ENCODE results near the gene MAP1B.

Gene MAP1B

DNA sequence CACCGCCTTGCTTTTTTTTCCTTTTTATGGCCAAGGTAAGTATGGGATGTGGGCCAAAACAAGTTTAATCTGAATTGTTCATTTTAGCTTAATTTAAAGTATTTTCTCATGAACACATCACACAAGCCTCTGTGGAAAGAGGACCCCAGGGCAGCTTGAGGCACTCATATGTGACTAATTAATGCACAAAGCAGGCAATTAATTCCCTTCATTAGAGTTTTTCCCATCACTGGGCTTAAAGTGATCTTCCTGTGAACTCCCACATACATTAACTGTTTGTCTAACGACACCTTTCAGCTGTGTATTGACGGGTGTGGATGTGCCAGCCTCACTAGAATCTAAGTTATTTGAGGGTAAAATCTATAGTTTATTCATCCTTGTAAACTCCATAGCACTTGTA lies 109.5 kb downstream of the MAP1B start:
- DNase-seq (ENCODE audit: low read depth in 1 of 2, low spot score in 1 of 2): no peak
- in situ Hi-C loops (cut with HindIII; ENCODE audit: low pct_unique_long_range_greater_than_20kb, low sequenced_read_pairs): no loop called here
- no peak for TF ChIP-seq JUND (IDR thresholded peaks at IDR 0.05; ENCODE audit: low read depth)

DNA sequence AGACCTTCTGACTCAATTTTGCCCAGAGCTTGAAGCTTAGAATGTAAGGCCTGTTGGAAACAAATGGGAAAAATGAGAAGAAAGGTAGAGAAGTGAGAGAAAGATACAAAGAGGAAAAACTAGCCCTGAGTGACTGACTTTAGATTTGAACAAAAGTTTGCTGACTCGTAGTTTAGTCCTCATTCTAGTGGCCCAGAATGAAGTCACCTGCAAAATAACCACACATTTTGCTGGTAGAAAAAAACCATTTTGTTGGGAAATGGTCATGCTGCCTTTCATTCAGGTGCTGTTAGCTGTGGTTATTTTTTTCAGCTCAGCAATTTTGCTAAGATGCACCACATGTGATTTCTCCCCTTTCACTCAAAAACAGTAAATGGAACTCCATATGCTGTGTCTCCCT lies 113.8 kb downstream of the MAP1B start:
- DNase-seq (ENCODE audit: low read depth in 1 of 2, low spot score in 1 of 2): no peak
- no peak for TF ChIP-seq JUND (IDR thresholded peaks at IDR 0.05; ENCODE audit: low read depth)
- in situ Hi-C loops (cut with HindIII; ENCODE audit: low pct_unique_long_range_greater_than_20kb, low sequenced_read_pairs): no loop called here

DNA sequence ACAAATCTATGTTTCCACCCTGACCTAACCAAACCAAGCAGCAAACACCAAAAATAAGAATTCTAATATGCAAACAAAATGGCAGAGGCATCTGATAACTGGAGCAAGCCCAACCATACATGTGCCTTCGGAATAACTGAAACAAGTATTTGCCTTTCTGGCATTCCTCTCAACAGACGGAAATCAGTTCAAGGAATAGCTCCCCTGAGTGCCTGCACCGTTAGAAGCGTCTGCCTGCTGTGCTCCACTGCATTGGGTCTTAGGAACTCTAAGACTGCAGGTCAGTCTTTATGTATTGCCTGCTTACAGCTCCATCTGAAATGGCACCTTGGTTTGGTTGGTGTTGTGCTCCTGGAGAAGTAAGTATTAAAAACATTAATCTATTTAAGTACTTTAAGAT lies 114.3 kb downstream of the MAP1B start:
- no peak for DNase-seq (ENCODE audit: low read depth in 1 of 2, low spot score in 1 of 2)
- TF ChIP-seq JUND (IDR thresholded peaks at IDR 0.05; ENCODE audit: low read depth): no peak
- in situ Hi-C loops (cut with HindIII; ENCODE audit: low pct_unique_long_range_greater_than_20kb, low sequenced_read_pairs): no loop called here

DNA sequence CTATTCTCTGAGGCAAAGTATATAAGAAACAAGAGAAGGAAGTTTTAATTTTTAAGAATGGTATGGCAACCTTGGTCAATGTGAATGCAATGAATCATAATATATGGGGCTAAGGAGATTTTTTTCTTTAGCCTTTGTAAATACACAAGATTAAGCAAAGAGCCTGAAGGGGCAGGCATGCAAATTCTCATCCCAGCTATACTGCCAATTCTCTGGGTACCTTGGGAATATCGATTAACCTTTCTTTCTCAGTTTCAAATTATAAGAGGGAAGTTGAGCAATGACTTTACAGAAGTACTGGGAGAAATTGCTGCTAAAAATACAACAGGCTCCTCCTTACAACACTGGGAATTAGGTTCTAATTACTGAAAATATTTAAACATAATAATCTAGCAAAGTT lies 115.2 kb downstream of the MAP1B start:
- no peak for DNase-seq (ENCODE audit: low read depth in 1 of 2, low spot score in 1 of 2)
- no peak for TF ChIP-seq JUND (IDR thresholded peaks at IDR 0.05; ENCODE audit: low read depth)
- in situ Hi-C loops (cut with HindIII; ENCODE audit: low pct_unique_long_range_greater_than_20kb, low sequenced_read_pairs): no loop called here

DNA sequence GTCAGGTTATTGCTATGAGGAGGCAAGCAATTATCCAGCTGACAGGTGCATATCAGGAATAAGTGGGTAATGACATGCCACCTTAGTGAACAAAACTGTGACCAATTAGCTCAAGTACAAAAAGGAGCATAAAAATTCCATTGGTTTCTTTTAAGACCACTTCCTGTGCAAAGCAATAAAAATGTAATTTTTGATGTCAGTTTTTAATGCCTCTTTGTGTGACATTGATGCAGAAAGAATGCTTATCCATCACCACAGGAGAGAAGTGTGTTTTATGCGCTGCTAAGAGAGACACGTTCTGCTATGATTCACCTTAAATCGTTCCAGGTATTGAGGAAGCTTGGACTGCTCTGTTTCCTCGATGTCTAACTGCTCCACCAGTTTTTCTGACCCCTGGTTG lies 116.1 kb downstream of the MAP1B start:
- DNase-seq (ENCODE audit: low read depth in 1 of 2, low spot score in 1 of 2): no peak

DNA sequence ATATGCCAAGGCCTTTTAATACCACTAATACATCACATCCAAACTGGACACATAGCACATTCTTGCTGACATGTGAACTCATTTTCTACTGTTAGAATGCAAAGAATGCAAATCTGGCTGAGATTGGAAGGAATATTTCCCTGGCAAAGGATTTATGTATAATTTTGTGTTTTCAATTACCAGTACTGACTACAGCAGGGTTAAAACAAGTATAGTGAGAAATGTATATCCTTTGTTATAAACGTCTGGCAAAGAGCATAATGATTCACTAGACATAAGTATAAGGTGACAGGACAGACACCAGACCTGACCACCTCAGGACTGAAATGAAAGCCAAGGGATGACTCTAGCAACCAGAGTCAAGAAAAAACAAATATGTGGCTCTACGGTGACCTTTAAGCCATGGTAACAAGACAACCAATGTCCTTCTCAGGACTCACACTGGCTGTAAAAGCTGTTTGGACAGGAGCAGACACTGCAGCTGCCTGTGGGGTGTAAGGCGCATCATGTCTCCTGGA lies 117.7 kb downstream of the MAP1B start:
- DNase-seq (ENCODE audit: low read depth in 1 of 2, low spot score in 1 of 2): no peak
- TF ChIP-seq JUND (IDR thresholded peaks at IDR 0.05; ENCODE audit: low read depth): no peak

More for the DNA sequence above, 116.1 kb downstream of the MAP1B start:
- in situ Hi-C loops (cut with HindIII; ENCODE audit: low pct_unique_long_range_greater_than_20kb, low sequenced_read_pairs): no loop called here
- TF ChIP-seq JUND (IDR thresholded peaks at IDR 0.05; ENCODE audit: low read depth): no peak

DNA sequence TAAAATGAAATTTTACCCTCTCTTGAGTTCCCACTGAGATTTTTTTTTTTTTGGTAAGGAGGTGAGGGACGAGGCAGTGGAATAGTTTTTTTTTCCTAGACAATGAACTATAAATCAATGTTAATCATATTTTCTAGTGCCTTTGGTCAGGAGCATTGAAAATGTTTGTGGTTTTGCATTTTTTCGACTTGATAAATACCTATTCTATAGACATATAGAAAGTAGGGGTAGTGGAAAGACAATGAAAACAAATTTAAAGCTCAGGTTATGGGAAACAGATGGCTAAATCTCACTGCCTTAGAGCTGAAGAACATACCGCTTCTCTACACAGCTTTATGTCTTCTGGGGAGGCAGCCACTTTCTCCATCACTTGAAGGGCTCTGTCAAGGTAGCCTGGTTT lies 118.5 kb downstream of the MAP1B start:
- in situ Hi-C loops (cut with HindIII; ENCODE audit: low pct_unique_long_range_greater_than_20kb, low sequenced_read_pairs): no loop called here
- no peak for DNase-seq (ENCODE audit: low read depth in 1 of 2, low spot score in 1 of 2)
- no peak for TF ChIP-seq JUND (IDR thresholded peaks at IDR 0.05; ENCODE audit: low read depth)

More for the DNA sequence above, 117.7 kb downstream of the MAP1B start:
- in situ Hi-C loops (cut with HindIII; ENCODE audit: low pct_unique_long_range_greater_than_20kb, low sequenced_read_pairs): no loop called here

DNA sequence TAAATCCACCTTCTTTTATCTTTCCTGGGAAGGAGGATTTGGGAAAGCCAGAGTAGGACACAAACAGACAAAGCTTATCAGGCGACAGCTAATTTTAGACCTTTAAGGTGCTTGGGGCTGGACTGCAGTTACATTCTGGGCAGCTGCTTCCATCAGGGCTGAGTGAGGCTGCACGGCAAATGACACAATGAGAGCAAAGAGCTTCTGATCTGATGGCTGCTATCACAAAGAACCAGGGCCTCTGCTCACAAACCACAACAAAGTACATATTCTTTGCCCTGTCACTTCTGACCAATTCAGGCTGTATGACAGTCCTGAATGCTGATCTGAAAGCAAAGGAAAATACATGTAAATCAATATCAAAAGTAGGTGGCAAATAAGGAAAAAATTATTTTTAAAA lies 119.7 kb downstream of the MAP1B start:
- in situ Hi-C loops (cut with HindIII; ENCODE audit: low pct_unique_long_range_greater_than_20kb, low sequenced_read_pairs): no loop called here
- no peak for DNase-seq (ENCODE audit: low read depth in 1 of 2, low spot score in 1 of 2)
- TF ChIP-seq JUND (IDR thresholded peaks at IDR 0.05; ENCODE audit: low read depth): no peak

DNA sequence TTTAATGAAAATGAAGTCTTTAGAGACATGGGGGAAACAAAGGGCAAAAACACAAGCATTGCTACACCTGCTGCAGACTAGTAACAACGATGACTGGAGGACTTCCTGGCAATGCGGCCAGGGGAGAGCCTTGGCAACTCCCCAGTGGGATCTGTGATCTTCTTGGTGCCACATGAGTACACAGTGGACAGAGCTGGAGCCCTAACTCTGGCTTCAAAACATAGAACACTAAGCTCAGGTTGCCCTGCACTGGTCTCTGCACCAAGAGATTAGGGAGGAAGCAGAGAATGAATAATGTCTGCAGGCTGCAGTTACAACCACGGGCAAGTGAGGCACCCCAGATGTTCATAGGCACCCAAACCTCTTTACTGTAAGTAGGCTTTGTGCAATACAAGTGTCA lies 121.7 kb downstream of the MAP1B start:
- in situ Hi-C loops (cut with HindIII; ENCODE audit: low pct_unique_long_range_greater_than_20kb, low sequenced_read_pairs): no loop called here
- DNase-seq (ENCODE audit: low read depth in 1 of 2, low spot score in 1 of 2): no peak
- TF ChIP-seq JUND (IDR thresholded peaks at IDR 0.05; ENCODE audit: low read depth): no peak

DNA sequence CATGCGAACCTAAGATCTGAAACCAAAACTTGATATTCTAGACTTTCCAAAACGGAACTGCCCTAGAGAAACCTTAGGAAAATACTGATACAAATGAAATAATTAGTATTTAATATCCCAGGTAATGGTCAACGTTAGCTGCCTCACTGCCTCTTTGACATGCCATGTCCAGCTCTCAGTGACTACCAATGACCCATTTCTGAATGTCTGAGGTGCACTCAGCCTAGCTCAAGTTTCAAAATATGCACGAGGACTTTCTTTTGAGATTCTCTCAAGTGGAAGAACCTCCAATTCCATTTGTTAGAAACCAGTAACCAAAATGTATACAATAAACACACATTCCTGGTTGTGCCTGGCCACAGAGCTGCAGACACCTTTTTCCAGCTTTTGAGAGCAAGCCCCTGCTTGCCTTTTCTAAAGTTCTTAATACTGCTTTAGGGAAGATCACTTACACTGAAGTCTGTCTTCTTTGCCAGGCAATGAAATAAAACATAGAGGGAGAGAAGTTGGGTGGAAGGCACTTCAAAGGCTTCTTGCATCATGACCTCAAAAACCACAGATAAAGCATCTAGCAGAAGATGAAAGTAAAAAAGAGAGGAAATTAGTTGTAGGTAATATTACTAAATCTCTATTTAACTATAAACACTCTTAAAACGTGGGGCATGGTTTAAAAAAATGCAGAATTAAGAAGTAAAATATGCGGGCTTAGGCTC lies 124.9 kb downstream of the MAP1B start:
- DNase-seq (ENCODE audit: low read depth in 1 of 2, low spot score in 1 of 2): no peak
- in situ Hi-C loops (cut with HindIII; ENCODE audit: low pct_unique_long_range_greater_than_20kb, low sequenced_read_pairs): no loop called here

DNA sequence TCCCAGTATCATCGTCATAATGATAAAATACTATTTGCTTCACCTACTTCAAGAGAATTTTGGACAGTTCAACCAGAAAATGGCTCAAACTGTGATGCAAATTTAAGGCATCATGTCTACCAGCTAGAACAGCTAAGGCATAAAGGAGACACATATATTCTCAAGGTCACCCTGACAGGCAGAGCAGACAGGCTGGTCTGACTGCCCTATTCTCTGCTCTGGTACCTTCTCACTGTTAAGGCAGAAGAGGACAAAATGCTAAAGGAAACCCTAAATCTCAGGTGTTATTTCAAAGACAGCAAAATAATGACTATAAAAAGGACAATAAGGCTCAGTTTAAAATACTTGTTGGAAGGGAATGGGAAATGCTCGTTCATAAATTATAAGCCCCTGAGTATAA lies 125.6 kb downstream of the MAP1B start:
- DNase-seq (ENCODE audit: low read depth in 1 of 2, low spot score in 1 of 2): no peak
- TF ChIP-seq JUND (IDR thresholded peaks at IDR 0.05; ENCODE audit: low read depth): no peak
- in situ Hi-C loops (cut with HindIII; ENCODE audit: low pct_unique_long_range_greater_than_20kb, low sequenced_read_pairs): no loop called here

More for the DNA sequence above, 124.9 kb downstream of the MAP1B start:
- TF ChIP-seq JUND (IDR thresholded peaks at IDR 0.05; ENCODE audit: low read depth): no peak

DNA sequence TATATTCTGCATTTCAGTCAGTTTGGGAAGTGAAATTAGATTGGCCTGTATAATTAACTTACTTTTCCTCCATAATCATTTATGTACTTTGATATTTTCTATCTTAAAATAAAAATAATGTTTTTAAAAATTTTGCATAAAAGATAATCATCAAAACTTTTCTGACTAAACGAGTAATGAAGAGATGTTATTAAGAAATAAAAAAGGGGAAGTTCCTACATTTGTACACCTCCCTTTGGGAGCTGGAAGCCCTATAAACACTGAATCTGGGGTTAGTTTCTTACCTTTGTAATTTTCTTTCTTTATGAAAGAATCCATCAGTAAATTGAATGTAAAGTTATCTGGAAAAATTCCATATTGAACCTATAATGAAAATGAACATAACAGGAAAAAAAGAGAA lies 126.6 kb downstream of the MAP1B start:
- in situ Hi-C loops (cut with HindIII; ENCODE audit: low pct_unique_long_range_greater_than_20kb, low sequenced_read_pairs): no loop called here
- no peak for TF ChIP-seq JUND (IDR thresholded peaks at IDR 0.05; ENCODE audit: low read depth)
- no peak for DNase-seq (ENCODE audit: low read depth in 1 of 2, low spot score in 1 of 2)

DNA sequence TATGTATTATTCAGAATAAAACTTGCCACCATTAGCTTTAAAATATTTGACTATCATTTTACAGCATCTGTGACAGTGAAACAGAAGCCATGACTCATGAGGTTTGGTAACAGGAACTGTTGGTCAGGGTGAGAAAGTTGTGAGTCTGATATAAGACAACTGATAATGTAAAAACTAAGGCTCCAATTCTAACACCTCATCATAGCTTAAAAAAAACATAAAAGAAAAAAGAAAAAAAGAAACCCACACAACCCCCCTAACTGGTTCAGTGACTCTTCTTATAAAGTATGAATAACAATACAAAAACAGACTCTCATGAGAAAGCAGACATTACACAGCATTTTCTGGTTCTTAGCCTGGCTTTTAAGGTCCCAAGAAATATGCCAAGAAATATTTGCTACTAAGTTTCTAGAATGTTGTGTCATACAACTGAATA lies 127.0 kb downstream of the MAP1B start:
- in situ Hi-C loops (cut with HindIII; ENCODE audit: low pct_unique_long_range_greater_than_20kb, low sequenced_read_pairs): no loop called here
- TF ChIP-seq JUND (IDR thresholded peaks at IDR 0.05; ENCODE audit: low read depth): no peak
- DNase-seq (ENCODE audit: low read depth in 1 of 2, low spot score in 1 of 2): peak in 1 of 2 experiments; percentile 20

DNA sequence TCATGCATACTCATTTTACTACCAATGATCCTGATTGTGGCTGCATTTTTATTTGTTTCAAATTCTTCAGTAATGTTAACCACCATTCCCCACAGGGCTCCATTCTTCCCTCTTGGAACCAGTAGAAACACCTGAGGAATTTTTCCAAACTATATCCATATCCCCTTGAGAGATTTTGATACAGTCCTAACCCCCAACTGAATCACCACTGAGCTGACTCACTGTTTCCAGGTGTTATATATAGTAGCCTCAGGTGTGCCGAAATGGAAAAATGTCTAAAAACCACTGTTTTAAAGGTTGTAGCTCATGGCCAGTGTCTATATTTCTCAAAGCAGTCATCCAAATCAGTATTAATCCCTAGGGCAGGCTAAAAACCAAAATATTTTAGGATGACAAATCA lies 127.6 kb downstream of the MAP1B start:
- no peak for TF ChIP-seq JUND (IDR thresholded peaks at IDR 0.05; ENCODE audit: low read depth)
- in situ Hi-C loops (cut with HindIII; ENCODE audit: low pct_unique_long_range_greater_than_20kb, low sequenced_read_pairs): no loop called here
- DNase-seq (ENCODE audit: low read depth in 1 of 2, low spot score in 1 of 2): no peak
